HL-60 (cell line): ENCODE results near the gene TUT7.

ENCODE experiments used
- CTCF ChIP-seq: IDR thresholded peaks from one replicate; pipeline ENCODE4 v1.5.1; 2011; ENCODE audit warnings: low read length, control low read depth, inconsistent platforms; ENCODE audit not compliant: insufficient read depth
- GABPA ChIP-seq: IDR thresholded peaks from 2 replicates; pipeline ENCODE4 v1.6.1; 2012; ENCODE audit warnings: low read depth
- POLR2AphosphoS5 ChIP-seq: IDR thresholded peaks from 2 replicates; pipeline ENCODE4 v1.6.1; 2012; ENCODE audit warnings: low read depth
- TF ChIP-seq, protein P1 (sequence below): IDR thresholded peaks from 2 replicates; pipeline ENCODE4 v1.6.1; 2012; ENCODE audit warnings: low read depth; ENCODE audit not compliant: insufficient replicate concordance

- TF ChIP-seq POLR2AphosphoS5 (no peak), CTCF (no peak), GABPA (no peak)
- TF ChIP-seq, protein P1, sequence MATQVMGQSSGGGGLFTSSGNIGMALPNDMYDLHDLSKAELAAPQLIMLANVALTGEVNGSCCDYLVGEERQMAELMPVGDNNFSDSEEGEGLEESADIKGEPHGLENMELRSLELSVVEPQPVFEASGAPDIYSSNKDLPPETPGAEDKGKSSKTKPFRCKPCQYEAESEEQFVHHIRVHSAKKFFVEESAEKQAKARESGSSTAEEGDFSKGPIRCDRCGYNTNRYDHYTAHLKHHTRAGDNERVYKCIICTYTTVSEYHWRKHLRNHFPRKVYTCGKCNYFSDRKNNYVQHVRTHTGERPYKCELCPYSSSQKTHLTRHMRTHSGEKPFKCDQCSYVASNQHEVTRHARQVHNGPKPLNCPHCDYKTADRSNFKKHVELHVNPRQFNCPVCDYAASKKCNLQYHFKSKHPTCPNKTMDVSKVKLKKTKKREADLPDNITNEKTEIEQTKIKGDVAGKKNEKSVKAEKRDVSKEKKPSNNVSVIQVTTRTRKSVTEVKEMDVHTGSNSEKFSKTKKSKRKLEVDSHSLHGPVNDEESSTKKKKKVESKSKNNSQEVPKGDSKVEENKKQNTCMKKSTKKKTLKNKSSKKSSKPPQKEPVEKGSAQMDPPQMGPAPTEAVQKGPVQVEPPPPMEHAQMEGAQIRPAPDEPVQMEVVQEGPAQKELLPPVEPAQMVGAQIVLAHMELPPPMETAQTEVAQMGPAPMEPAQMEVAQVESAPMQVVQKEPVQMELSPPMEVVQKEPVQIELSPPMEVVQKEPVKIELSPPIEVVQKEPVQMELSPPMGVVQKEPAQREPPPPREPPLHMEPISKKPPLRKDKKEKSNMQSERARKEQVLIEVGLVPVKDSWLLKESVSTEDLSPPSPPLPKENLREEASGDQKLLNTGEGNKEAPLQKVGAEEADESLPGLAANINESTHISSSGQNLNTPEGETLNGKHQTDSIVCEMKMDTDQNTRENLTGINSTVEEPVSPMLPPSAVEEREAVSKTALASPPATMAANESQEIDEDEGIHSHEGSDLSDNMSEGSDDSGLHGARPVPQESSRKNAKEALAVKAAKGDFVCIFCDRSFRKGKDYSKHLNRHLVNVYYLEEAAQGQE, result no peak
Measured at GRCh38 chr9:86248746-86249145, 105.5 kb downstream of the TUT7 start.
